Measurements from ENCODE around the gene SNURF.
"Not testable (repeated sequence)": the region's sequence is repeated elsewhere in the genome, so short reads cannot be mapped to it uniquely, and the experiment has no call there.

SNURF gene

GRCh38 chr15:24971052-24971451 is 16.3 kb downstream of the SNURF start:
- no peak for DNase-seq (ENCODE audit: low read depth in 2 of 2)

GRCh38 chr15:24971772-24972171 is 17.0 kb downstream of the SNURF start:
- DNase-seq (ENCODE audit: low read depth in 2 of 2): no peak

- not testable (repeated sequence) for DNase-seq (ENCODE audit: low read depth in 2 of 2)
Observed at GRCh38 chr15:24972707-24973106, 17.9 kb downstream of the SNURF start.

GRCh38 chr15:24976932-24977331 is 22.1 kb downstream of the SNURF start:
- DNase-seq (ENCODE audit: low read depth in 2 of 2): no peak

GRCh38 chr15:24977686-24978085 is 22.9 kb downstream of the SNURF start:
- DNase-seq (ENCODE audit: low read depth in 2 of 2): no peak

GRCh38 chr15:24985224-24985623 is 30.4 kb downstream of the SNURF start:
- DNase-seq (ENCODE audit: low read depth in 2 of 2): no peak

GRCh38 chr15:24986653-24987052 is 31.9 kb downstream of the SNURF start:
- DNase-seq (ENCODE audit: low read depth in 2 of 2): no peak

All from stimulated activated CD8-positive, alpha-beta memory T cell treated with anti-CD3 and anti-CD28 coated beads, Interleukin-2, amount 100 ng/mL, for 1 hour (primary cell).